Neural cell (in vitro differentiated cells): ENCODE results near the gene AKT3.
A peak's percentile ranks its signal among the peaks of the same experiment; 100 is the strongest.

Experiments used
- CTCF ChIP-seq: fragments of 450-650 bp; IDR thresholded peaks from 2 replicates; pipeline ENCODE4 v1.5.1; 2014; ENCODE audit warnings: antibody characterized with exemption, mild to moderate bottlenecking, moderate library complexity; ENCODE audit not compliant: poor library complexity, severe bottlenecking
- EP300 ChIP-seq: fragments of 450-650 bp; conservative IDR thresholded peaks from 2 replicates; pipeline ENCODE4 v1.6.1; 2014; ENCODE audit warnings: antibody characterized with exemption, mild to moderate bottlenecking, moderate library complexity; ENCODE audit not compliant: poor library complexity, severe bottlenecking
- EZH2 ChIP-seq: fragments of 200-600, 300-800 bp; shearing (Covaris generic), sonication (generic); IDR thresholded peaks from 2 replicates; pipeline ENCODE4 v1.6.1; 2014; ENCODE audit warnings: antibody characterized with exemption, low read length, borderline replicate concordance, mild to moderate bottlenecking; ENCODE audit not compliant: insufficient read depth, poor library complexity, severe bottlenecking
- POLR2AphosphoS5 ChIP-seq: IDR thresholded peaks from 2 replicates; pipeline ENCODE4 v1.6.1; 2012
- REST ChIP-seq: IDR thresholded peaks from 2 replicates; pipeline ENCODE4 v1.6.1; 2012; ENCODE audit warnings: borderline replicate concordance

- TF ChIP-seq CTCF, result peak; percentile 75
- no peak for TF ChIP-seq EZH2
- TF ChIP-seq EP300, result no peak
- TF ChIP-seq POLR2AphosphoS5, result no peak
- TF ChIP-seq REST, result no peak
Observed at GRCh38 chr1:243708210-243708609, 141.8 kb downstream of the AKT3 start.
